ENCODE results near the gene TXNRD1.

- no peak for TF ChIP-seq CTCF (IDR thresholded peaks at IDR 0.05)
- TF ChIP-seq POLR2A (IDR thresholded peaks at IDR 0.05) = no peak
- TF ChIP-seq EP300 (IDR thresholded peaks at IDR 0.05) = no peak
Observed at GRCh38 chr12:104355630-104356029, 140.1 kb downstream of the TXNRD1 start.

Data from ovary (tissue), 3 donors.